ENCODE results near the gene TH. TPM values are rescaled to one million over a fixed set of nuclear protein-coding genes. Genes with fewer than 3 reads are reported as not detected.

TH gene
- total and polyA plus RNA-seq, 10 donors, result 0.13 to 1.0 (median 0.27) TPM; not detected in 6

DNA sequence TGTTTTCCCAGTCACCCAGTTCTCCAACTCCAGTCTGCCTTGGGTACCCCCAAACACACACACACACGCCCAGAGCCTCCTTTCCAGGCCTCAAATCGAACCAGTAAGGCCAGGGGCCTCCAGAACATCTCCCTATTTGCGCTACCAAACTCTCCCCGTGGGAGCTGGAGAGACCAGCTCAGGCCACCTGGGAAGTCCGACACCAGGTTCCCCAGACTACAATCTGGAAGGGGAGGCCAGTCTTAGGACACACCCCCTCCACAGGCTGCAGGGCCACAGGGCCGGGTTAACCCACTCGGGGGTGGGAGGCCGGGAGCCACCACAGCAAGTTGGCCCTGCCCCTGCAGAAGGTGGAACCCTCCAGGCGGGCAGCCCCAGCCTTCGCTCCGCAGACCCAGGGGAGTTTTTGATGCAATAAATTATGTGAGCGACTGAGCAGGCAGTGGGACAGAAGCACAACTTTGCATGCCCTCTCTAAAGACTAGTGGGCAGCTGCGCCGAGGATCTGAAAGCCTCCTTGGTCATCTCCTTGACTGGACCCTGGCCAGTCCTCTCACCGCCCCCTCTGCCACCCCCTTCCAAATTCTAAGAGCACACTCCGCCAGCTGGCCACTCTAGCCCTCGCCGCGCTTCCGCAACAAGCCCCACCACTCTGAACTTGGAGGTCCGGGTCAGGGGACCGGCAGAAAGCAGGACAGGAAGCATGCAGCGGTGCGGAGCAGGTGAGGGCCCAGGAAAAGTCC lies 35.2 kb downstream of the TH start:
- Histone ChIP-seq H3K27ac (no peak overlapping the region), H3K36me3 (no peaks in the 10 kb centered on the region), H3K4me3 (peak overlapping the region in 2 of 8 donors; percentile 33 to 64), H3K4me1 (peaks cover 4 to 43% (median 31%) of the 10 kb centered on the region in 6 donors), H3K9me3 (no peaks in the 10 kb centered on the region), H3K27me3 (replicated peaks in 1 of 7) (peaks cover 6 to 94% (median 78%) of the 10 kb centered on the region in 7 donors)
- 44 to 51% (median 47%) methylated on average over 20 to 24 of the region's 24 CpGs for WGBS, 5 donors
- TF ChIP-seq POLR2AphosphoS5 (IDR thresholded peaks at IDR 0.05), result no peak
- TF ChIP-seq POLR2A (IDR thresholded peaks at IDR 0.05), result no peak
- TF ChIP-seq CTCF (IDR thresholded peaks at IDR 0.05 in 8 of 11, conservative IDR thresholded peaks at IDR 0.05 in 3 of 11), result no peak
- intact Hi-C loops (cut with DNase I; ENCODE audit: low total_unique reads), result no loop called here
- DNase-seq, result no peak

DNA sequence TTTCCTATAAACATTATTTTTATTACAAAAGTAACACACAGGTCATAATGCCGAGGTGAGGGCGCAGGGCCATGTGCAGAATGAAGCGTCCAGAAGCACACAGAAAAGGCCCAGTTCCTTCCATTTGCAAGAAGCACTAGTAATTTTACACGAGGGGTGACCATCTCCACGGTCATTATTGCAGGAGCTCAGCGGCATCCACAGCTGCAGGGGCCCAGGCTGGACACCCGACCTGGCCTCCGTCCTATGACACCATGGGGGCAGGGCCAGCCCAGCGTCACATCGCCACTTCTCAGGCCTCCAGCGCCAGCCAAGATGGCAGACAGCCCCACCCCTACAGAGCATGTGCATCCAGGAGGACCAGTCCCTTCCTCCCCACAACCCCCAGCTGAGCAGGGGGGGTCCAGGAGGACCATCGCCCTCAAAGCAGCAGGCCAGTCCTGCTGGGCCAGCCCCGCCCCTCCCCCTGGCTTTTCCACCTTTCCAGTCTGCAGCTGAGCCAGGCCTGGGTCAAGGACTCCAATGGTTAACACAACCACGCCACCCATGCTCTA lies 35.9 kb downstream of the TH start:
- no peak for DNase-seq
- intact Hi-C loops (cut with DNase I; ENCODE audit: low total_unique reads), result no loop called here
- peaks cover 4 to 39% (median 28%) of the 10 kb centered on the region in 6 donors for H3K4me1 ChIP-seq
- H3K27me3 ChIP-seq (replicated peaks in 1 of 7), result peaks cover 3 to 87% (median 71%) of the 10 kb centered on the region in 7 donors
- H3K27ac ChIP-seq, result no peak overlapping the region
- H3K9me3 ChIP-seq, result no peaks in the 10 kb centered on the region
- H3K4me3 ChIP-seq, result no peak overlapping the region
- TF ChIP-seq POLR2A (IDR thresholded peaks at IDR 0.05) (no peak), POLR2AphosphoS5 (IDR thresholded peaks at IDR 0.05) (no peak), CTCF (IDR thresholded peaks at IDR 0.05 in 8 of 11, conservative IDR thresholded peaks at IDR 0.05 in 3 of 11) (no peak)
- H3K36me3 ChIP-seq, result no peaks in the 10 kb centered on the region
- WGBS, 5 donors, result 70 to 93% (median 89%) methylated on average over 9 to 14 of the region's 14 CpGs

DNA sequence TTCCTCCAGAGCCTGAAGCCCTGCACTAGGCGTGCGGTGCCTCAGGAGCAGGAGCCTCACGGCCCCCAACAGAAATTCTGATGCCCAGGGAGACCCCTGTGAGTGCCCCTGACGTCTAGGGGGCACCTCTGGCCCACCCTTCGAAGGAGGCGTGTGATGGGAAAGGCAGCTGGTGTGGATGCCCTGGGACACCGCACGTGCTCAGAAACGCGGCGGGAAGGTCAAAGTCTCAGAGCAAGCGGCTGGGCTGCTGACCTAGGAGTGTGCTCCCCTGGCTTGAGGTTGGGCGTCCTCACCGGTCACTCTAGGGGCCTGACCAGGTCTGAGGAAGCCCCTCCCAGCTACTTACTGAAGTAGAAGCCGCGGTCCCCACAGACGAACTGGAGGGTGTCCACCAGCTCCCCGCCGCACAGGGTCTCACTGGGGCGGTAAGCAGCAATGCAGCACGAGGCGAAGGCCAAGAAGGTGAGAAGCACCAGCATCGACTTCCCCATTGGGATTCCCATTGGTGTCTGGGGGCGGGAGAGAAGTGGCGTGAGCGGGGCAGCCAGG lies 36.5 kb downstream of the TH start:
- no peak for DNase-seq
- H3K27me3 ChIP-seq (replicated peaks in 1 of 7), result peaks cover 2 to 81% (median 65%) of the 10 kb centered on the region in 7 donors
- H3K4me1 ChIP-seq, result peaks cover 3 to 33% (median 22%) of the 10 kb centered on the region in 6 donors
- intact Hi-C loops (cut with DNase I; ENCODE audit: low total_unique reads), result no loop called here
- H3K4me3 ChIP-seq, result no peak overlapping the region
- H3K9me3 ChIP-seq, result no peaks in the 10 kb centered on the region
- no peaks in the 10 kb centered on the region for H3K36me3 ChIP-seq
- no peak overlapping the region for H3K27ac ChIP-seq
- 85 to 92% (median 88%) methylated on average over 16 to 26 of the region's 26 CpGs for WGBS, 5 donors
- TF ChIP-seq CTCF (IDR thresholded peaks at IDR 0.05 in 8 of 11, conservative IDR thresholded peaks at IDR 0.05 in 3 of 11) (no peak), POLR2AphosphoS5 (IDR thresholded peaks at IDR 0.05) (no peak), POLR2A (IDR thresholded peaks at IDR 0.05) (no peak)

Data from spleen (tissue), 11 donors.